Measurements from ENCODE around the gene COL4A2. TPM values are rescaled to one million over a fixed set of nuclear protein-coding genes. Genes with fewer than 3 reads are reported as not detected.
A peak's percentile ranks its signal among the peaks of the same experiment; 100 is the strongest.

The COL4A2 gene
- total and polyA plus RNA-seq, 2 donors (not counting 1 experiment from before 2014, with no cell fraction given), result 0.17 TPM; not detected in 1

- no peak overlapping the region for H3K27ac Mint-ChIP-seq
- Histone ChIP-seq H3K4me3 (ENCODE audit: control extremely low read depth in 1 of 5, extremely low read depth in 1 of 5, insufficient read depth in 1 of 5, low read depth in 2 of 5, low read length in 4 of 5) (no peak overlapping the region), H3K9me3 (ENCODE audit: control extremely low read depth in 1 of 3, control insufficient read depth in 2 of 3, insufficient read depth in 1 of 3, low read length in 2 of 3) (no peaks in the 10 kb centered on the region), H2AFZ (ENCODE audit: insufficient read depth, low read depth, low read length, poor library complexity, severe bottlenecking) (no peak overlapping the region), H3K36me3 (replicated peaks in 1 of 2; ENCODE audit: control extremely low read depth in 1 of 2, control insufficient read depth in 1 of 2, extremely low read depth in 1 of 2, insufficient read depth in 2 of 2, low read length in 1 of 2) (no peaks in the 10 kb centered on the region), H3K27me3 (replicated peaks in 1 of 4; ENCODE audit: control extremely low read depth in 1 of 4, control insufficient read depth in 3 of 4, insufficient read depth in 4 of 4, low read length in 3 of 4) (no peaks in the 10 kb centered on the region), H3K79me2 (ENCODE audit: control insufficient read depth, insufficient read depth, low read length) (no peaks in the 10 kb centered on the region), H3K27ac (ENCODE audit: low read length in 2 of 2) (no peak overlapping the region), H4K20me1 (ENCODE audit: control insufficient read depth, insufficient read depth, low read length, poor library complexity, severe bottlenecking) (no peaks in the 10 kb centered on the region), H3K4me2 (replicated peaks; ENCODE audit: low read depth, low read length, poor library complexity, severe bottlenecking) (no peak overlapping the region), H3K4me1 (ENCODE audit: control insufficient read depth in 2 of 2, insufficient read depth in 2 of 2, low read length in 2 of 2) (peaks cover 9 to 10% of the 10 kb centered on the region in 2 donors), H3K9ac (ENCODE audit: low read length) (no peak overlapping the region)
- H3K27me3 Mint-ChIP-seq, result peaks cover 4% of the 10 kb centered on the region
- WGBS (ENCODE audit: insufficient coverage), result 91% methylated on average over 14 of the region's 14 CpGs
- no peak for DNase-seq
- ChIA-PET CTCF (interaction anchor here (0.6 to 2.6 kb wide), 33 partner anchors 10 to 469 kb away, joined by 3 to 26 read pairs (median 6); partner anchors contain the start of genes ANKRD10 and RAB20), POLR2A (no interaction called here)
- H3K9me3 Mint-ChIP-seq (ENCODE audit: insufficient read depth), result no peaks in the 10 kb centered on the region
- ATAC-seq (ENCODE audit: low read depth), result no peak
- no peak overlapping the region for H3K4me3 Mint-ChIP-seq
- intact Hi-C loops (cut with micrococcal nuclease), result loop anchor here (5.0 kb wide), 1 partner anchor 262 kb away; no protein-coding TSS in a partner anchor
- TF ChIP-seq EZH2 (IDR thresholded peaks at IDR 0.05; ENCODE audit: borderline replicate concordance, insufficient read depth, low read depth, low read length, poor library complexity, severe bottlenecking), result no peak
- no peak for TF ChIP-seq CTCF (IDR thresholded peaks at IDR 0.05)
- peaks cover 19% of the 10 kb centered on the region for H3K4me1 Mint-ChIP-seq
Measured at GRCh38 chr13:110454956-110455355, 147.9 kb downstream of the COL4A2 start.

GRCh38 chr13:110455444-110455843 is 148.4 kb downstream of the COL4A2 start:
- intact Hi-C loops (cut with micrococcal nuclease), result loop anchor here (5.0 kb wide), 1 partner anchor 262 kb away; no protein-coding TSS in a partner anchor

More at GRCh38 chr13:110455444-110455843, 148.4 kb downstream of the COL4A2 start:
- Histone ChIP-seq H3K9me3 (ENCODE audit: control extremely low read depth in 1 of 3, control insufficient read depth in 2 of 3, insufficient read depth in 1 of 3, low read length in 2 of 3) (no peaks in the 10 kb centered on the region), H3K4me1 (ENCODE audit: control insufficient read depth in 2 of 2, insufficient read depth in 2 of 2, low read length in 2 of 2) (peaks cover 9 to 10% of the 10 kb centered on the region in 2 donors), H3K9ac (ENCODE audit: low read length) (no peak overlapping the region), H3K27ac (ENCODE audit: low read length in 2 of 2) (no peak overlapping the region), H4K20me1 (ENCODE audit: control insufficient read depth, insufficient read depth, low read length, poor library complexity, severe bottlenecking) (no peaks in the 10 kb centered on the region), H3K36me3 (replicated peaks in 1 of 2; ENCODE audit: control extremely low read depth in 1 of 2, control insufficient read depth in 1 of 2, extremely low read depth in 1 of 2, insufficient read depth in 2 of 2, low read length in 1 of 2) (no peaks in the 10 kb centered on the region), H3K4me2 (replicated peaks; ENCODE audit: low read depth, low read length, poor library complexity, severe bottlenecking) (peak overlapping the region; percentile 74), H3K79me2 (ENCODE audit: control insufficient read depth, insufficient read depth, low read length) (no peaks in the 10 kb centered on the region), H3K4me3 (ENCODE audit: control extremely low read depth in 1 of 5, extremely low read depth in 1 of 5, insufficient read depth in 1 of 5, low read depth in 2 of 5, low read length in 4 of 5) (no peak overlapping the region), H2AFZ (ENCODE audit: insufficient read depth, low read depth, low read length, poor library complexity, severe bottlenecking) (no peak overlapping the region), H3K27me3 (replicated peaks in 1 of 4; ENCODE audit: control extremely low read depth in 1 of 4, control insufficient read depth in 3 of 4, insufficient read depth in 4 of 4, low read length in 3 of 4) (no peaks in the 10 kb centered on the region)
- ChIA-PET CTCF (interaction anchor here (0.6 to 2.6 kb wide), 51 partner anchors 10 to 1987 kb away, joined by 3 to 26 read pairs (median 6); partner anchors contain the start of genes ANKRD10 and RAB20), POLR2A (no interaction called here)
- TF ChIP-seq EZH2 (IDR thresholded peaks at IDR 0.05; ENCODE audit: borderline replicate concordance, insufficient read depth, low read depth, low read length, poor library complexity, severe bottlenecking), result no peak
- TF ChIP-seq CTCF (IDR thresholded peaks at IDR 0.05), result no peak
- H3K27ac Mint-ChIP-seq, result no peak overlapping the region
- peaks cover 4% of the 10 kb centered on the region for H3K27me3 Mint-ChIP-seq
- H3K4me3 Mint-ChIP-seq, result no peak overlapping the region
- no peaks in the 10 kb centered on the region for H3K9me3 Mint-ChIP-seq (ENCODE audit: insufficient read depth)
- H3K4me1 Mint-ChIP-seq, result peaks cover 19% of the 10 kb centered on the region
- DNase-seq (no peak), ATAC-seq (ENCODE audit: low read depth) (no peak)
- WGBS (ENCODE audit: insufficient coverage), result 94% methylated on average over 3 of the region's 10 CpGs

Data from B cell (primary cell).